Measurements from ENCODE around the gene LETMD1.
A peak's percentile ranks its signal among the peaks of the same experiment; 100 is the strongest.
"Not testable (repeated sequence)": the region's sequence is repeated elsewhere in the genome, so short reads cannot be mapped to it uniquely, and the experiment has no call there.

The LETMD1 gene

GRCh38 chr12:51047655-51048540, at the start of gene LETMD1:
Gene LETMD1, plus strand, starts transcription at chr12:51048327. Its CDS starts 30 bp downstream, at chr12:51048357.
- DNase-seq = peak; percentile 85

GRCh38 chr12:50999093-50999492, 49.0 kb upstream of the LETMD1 start:
- DNase-seq = no peak

- no peak for DNase-seq
Observed at GRCh38 chr12:51000245-51000644, 47.9 kb upstream of the LETMD1 start.

GRCh38 chr12:51001799-51002198, 46.3 kb upstream of the LETMD1 start:
- no peak for DNase-seq

- DNase-seq = no peak
Observed at GRCh38 chr12:51004504-51004903, 43.6 kb upstream of the LETMD1 start.

GRCh38 chr12:51005030-51005429, 43.1 kb upstream of the LETMD1 start:
- DNase-seq = no peak

- DNase-seq = no peak
Observed at GRCh38 chr12:51005671-51006070, 42.5 kb upstream of the LETMD1 start.

- no peak for DNase-seq
Observed at GRCh38 chr12:51008329-51009055, 39.6 kb upstream of the LETMD1 start.

GRCh38 chr12:51009056-51009440, 39.1 kb upstream of the LETMD1 start:
- peak; percentile 47 for DNase-seq

- DNase-seq = no peak
Observed at GRCh38 chr12:51011955-51012354, 36.2 kb upstream of the LETMD1 start.

- no peak for DNase-seq
Observed at GRCh38 chr12:51012570-51013236, 35.4 kb upstream of the LETMD1 start.

GRCh38 chr12:51013441-51013840, 34.7 kb upstream of the LETMD1 start:
- DNase-seq = no peak

GRCh38 chr12:51014467-51014866, 33.7 kb upstream of the LETMD1 start:
- not testable (repeated sequence) for DNase-seq

- DNase-seq = no peak
Observed at GRCh38 chr12:51017452-51017851, 30.7 kb upstream of the LETMD1 start.

GRCh38 chr12:51018956-51019355, 29.2 kb upstream of the LETMD1 start:
- DNase-seq = no peak

GRCh38 chr12:51019927-51020326, 28.2 kb upstream of the LETMD1 start:
- DNase-seq = no peak

GRCh38 chr12:51020448-51021182, 27.5 kb upstream of the LETMD1 start:
- DNase-seq = no peak

GRCh38 chr12:51021694-51022093, 26.4 kb upstream of the LETMD1 start:
- no peak for DNase-seq

GRCh38 chr12:51023625-51024382, 24.3 kb upstream of the LETMD1 start:
- DNase-seq = no peak

- DNase-seq = no peak
Observed at GRCh38 chr12:51025338-51025835, 22.7 kb upstream of the LETMD1 start.

- DNase-seq = peak; percentile 87
Observed at GRCh38 chr12:51025836-51026638, 22.1 kb upstream of the LETMD1 start, which contains the start of gene SLC11A2. Gene SLC11A2, minus strand, starts transcription at chr12:51026384. Its CDS starts 15,656 bp downstream, at chr12:51010728.
